B cell (primary cell): ENCODE data around the gene GADL1. TPM values are rescaled to one million over a fixed set of nuclear protein-coding genes. Genes with fewer than 3 reads are reported as not detected.

Source experiments
- ATAC-seq: fragments of 200-7000 bp; cut with Tn5 transposase; one replicate; pipeline ENCODE4 v1.10.0; 2021; ENCODE audit warnings: low read depth, mild to moderate bottlenecking, moderate number of reproducible peaks, moderate library complexity
- CTCF ChIA-PET: fragments of 350-600 bp; sonication (Branson Sonifier 250); formaldehyde crosslinking; loops from one replicate; lab custom pipeline; 2021; ENCODE audit warnings: antibody characterized with exemption, inconsistent platforms; lab: Charles Lee
- POLR2A ChIA-PET: fragments of 350-600 bp; sonication (Branson Sonifier 250); formaldehyde crosslinking; loops from one replicate; lab custom pipeline; 2021; ENCODE audit warnings: antibody characterized with exemption; lab: Charles Lee
- DNase-seq: peaks from one replicate; pipeline ENCODE4 v3.0.0; 2013
- H2AFZ ChIP-seq: 2 replicates; pipeline ENCODE4 v1.6.1; 2012; ENCODE audit warnings: mild to moderate bottlenecking, low read depth, low read length; ENCODE audit not compliant: insufficient read depth, poor library complexity, severe bottlenecking
- H3K27ac ChIP-seq, 2 donors: 1 replicate in 1 of 2; 2 replicates in 1 of 2; pipeline ENCODE4 v1.5.1; 2012 to 2013; ENCODE audit warnings: low read length in 2 of 2, mild to moderate bottlenecking in 2 of 2, moderate library complexity in 1 of 2
- H3K27me3 ChIP-seq, 4 experiments: fragments of 200-600 bp in 1 of 4; sonication (generic) in 1 of 4; replicated peaks in 1 of 4; 1 replicate in 2 of 4; 2 replicates in 2 of 4; pipeline versions ENCODE4 v1.6.1 to v1.7.0; 2013 to 2016; ENCODE audit warnings: low read length in 3 of 4, mild to moderate bottlenecking in 2 of 4, mixed read lengths in 1 of 4, moderate library complexity in 1 of 4; ENCODE audit not compliant: insufficient read depth in 4 of 4, control insufficient read depth in 3 of 4; ENCODE audit errors: control extremely low read depth in 1 of 4
- H3K36me3 ChIP-seq, 2 experiments: replicated peaks in 1 of 2; 1 replicate in 1 of 2; 2 replicates in 1 of 2; pipeline versions ENCODE4 v1.6.1 to v1.7.1; 2013; ENCODE audit warnings: low read length in 1 of 2; ENCODE audit not compliant: insufficient read depth in 2 of 2, control insufficient read depth in 1 of 2; ENCODE audit errors: control extremely low read depth in 1 of 2, extremely low read depth in 1 of 2
- H3K4me1 ChIP-seq, 2 donors: fragments of 200-600 bp in 1 of 2; sonication (generic) in 1 of 2; 1 replicate in 1 of 2; 2 replicates in 1 of 2; pipeline versions ENCODE4 v1.5.1 to v1.6.1; 2013 to 2017; ENCODE audit warnings: low read length in 2 of 2; ENCODE audit not compliant: control insufficient read depth in 2 of 2, insufficient read depth in 2 of 2
- H3K4me2 ChIP-seq: replicated peaks from 2 replicates; pipeline ENCODE3; 2012; ENCODE audit warnings: mild to moderate bottlenecking, low read depth, low read length; ENCODE audit not compliant: poor library complexity, severe bottlenecking
- H3K4me3 ChIP-seq, 5 experiments: fragments of 200-600 bp in 1 of 5; sonication (generic) in 1 of 5; 1 replicate in 3 of 5; 2 replicates in 2 of 5; pipeline versions ENCODE4 v1.5.1 to v1.7.0; 2011 to 2016; ENCODE audit warnings: low read length in 4 of 5, mild to moderate bottlenecking in 4 of 5, low read depth in 2 of 5, control low read depth in 1 of 5, moderate library complexity in 1 of 5; ENCODE audit not compliant: insufficient read depth in 1 of 5; ENCODE audit errors: control extremely low read depth in 1 of 5, extremely low read depth in 1 of 5
- H3K79me2 ChIP-seq: fragments of 200-600 bp; sonication (generic); one replicate; pipeline ENCODE4 v1.6.0; 2016; ENCODE audit warnings: low read length; ENCODE audit not compliant: control insufficient read depth, insufficient read depth
- H3K9ac ChIP-seq: fragments of 200-600 bp; sonication (generic); 2 replicates; pipeline ENCODE4 v1.6.1; 2017; ENCODE audit warnings: mild to moderate bottlenecking, low read length, moderate library complexity
- H3K9me3 ChIP-seq, 3 donors: one replicate each; pipeline versions ENCODE4 v1.6.1 to v1.7.1; 2013; ENCODE audit warnings: low read length in 2 of 3; ENCODE audit not compliant: control insufficient read depth in 2 of 3, insufficient read depth in 1 of 3; ENCODE audit errors: control extremely low read depth in 1 of 3
- H4K20me1 ChIP-seq: 2 replicates; pipeline ENCODE4 v1.6.0; 2012; ENCODE audit warnings: mild to moderate bottlenecking, low read length; ENCODE audit not compliant: insufficient read depth, control insufficient read depth, poor library complexity, severe bottlenecking
- H3K27ac Mint-ChIP-seq: one replicate; pipeline ENCODE4 v1.8.0; 2021; ENCODE audit warnings: mixed read lengths
- H3K27me3 Mint-ChIP-seq: one replicate; pipeline ENCODE4 v1.8.0; 2021; ENCODE audit warnings: mixed read lengths
- H3K4me1 Mint-ChIP-seq: one replicate; pipeline ENCODE4 v1.8.0; 2021; ENCODE audit warnings: mixed read lengths
- H3K4me3 Mint-ChIP-seq: one replicate; pipeline ENCODE4 v1.8.0; 2021; ENCODE audit warnings: mixed read lengths
- H3K9me3 Mint-ChIP-seq: one replicate; pipeline ENCODE4 v1.8.0; 2022; ENCODE audit warnings: mixed read lengths; ENCODE audit not compliant: insufficient read depth
- CTCF ChIP-seq: fragments of 200-600 bp; IDR thresholded peaks from one replicate; pipeline ENCODE4 v1.8.0; 2022; ENCODE audit warnings: antibody characterized with exemption, mild to moderate bottlenecking
- EZH2 ChIP-seq: IDR thresholded peaks from 2 replicates; pipeline ENCODE4 v1.6.1; 2012; ENCODE audit warnings: borderline replicate concordance, low read depth, mild to moderate bottlenecking, moderate library complexity, low read length; ENCODE audit not compliant: insufficient read depth, poor library complexity, severe bottlenecking
- WGBS: methylation state at CpG from one replicate; pipeline ENCODE4 v1.1.5; 2013; ENCODE audit warnings: missing lambda C conversion rate; ENCODE audit not compliant: insufficient coverage; 5-methylcytosine and 5-hydroxymethylcytosine counted together
- intact Hi-C: fragments of 100-400 bp; cut with micrococcal nuclease; formaldehyde crosslinking; loops from one replicate; pipeline ENCODE4 v1.10.0; 2022
- polyA plus RNA-seq: library from polyadenylated mRNA; depleted of rRNA; stranded (reverse); fragments of >200 nt; gene quantifications from 2 replicates; pipeline ENCODE4 v1.2.3, GENCODE V29; 2012
- total RNA-seq, 2 donors: library from RNA; stranded (reverse); fragments of 120-200 nt in 1 of 2; gene quantifications; 1 replicate in 1 of 2; 2 replicates in 1 of 2; pipeline versions ENCODE4 v1.2.3 to v1.2.4, GENCODE V29; 2013 to 2022

Gene GADL1
- total and polyA plus RNA-seq, 2 donors (not counting 1 experiment from before 2014, with no cell fraction given) = not detected

GRCh38 chr3:30753766-30754165 lies 140.7 kb downstream of the GADL1 start:
- no peaks in the 10 kb centered on the region for H4K20me1 ChIP-seq
- H3K4me3 ChIP-seq = no peak overlapping the region
- no peak overlapping the region for H3K9ac ChIP-seq
- ChIA-PET POLR2A (no interaction called here), CTCF (interaction anchor here (0.9 to 3.7 kb wide), 3 partner anchors 15 to 711 kb away, joined by 3 to 20 read pairs (median 8); no protein-coding TSS in a partner anchor)
- intact Hi-C loops = no loop called here
- H3K9me3 ChIP-seq = no peaks in the 10 kb centered on the region
- Mint-ChIP-seq H3K9me3 (no peaks in the 10 kb centered on the region), H3K27ac (no peak overlapping the region), H3K4me1 (peaks cover 6% of the 10 kb centered on the region), H3K27me3 (peaks cover 1% of the 10 kb centered on the region), H3K4me3 (no peak overlapping the region)
- no peak for TF ChIP-seq EZH2
- no peak for TF ChIP-seq CTCF
- no peaks in the 10 kb centered on the region for H3K27me3 ChIP-seq
- no peak overlapping the region for H3K4me2 ChIP-seq
- WGBS = no CpG with 5 or more reads among the region's 3 CpGs
- no peaks in the 10 kb centered on the region for H3K79me2 ChIP-seq
- DNase-seq (no peak), ATAC-seq (no peak)
- H3K36me3 ChIP-seq = no peaks in the 10 kb centered on the region
- peaks cover 0 to 6% of the 10 kb centered on the region in 2 donors for H3K4me1 ChIP-seq
- no peak overlapping the region for H3K27ac ChIP-seq
- H2AFZ ChIP-seq = no peak overlapping the region

GRCh38 chr3:30752970-30753369 lies 141.5 kb downstream of the GADL1 start:
- intact Hi-C loops = no loop called here
- no CpG with 5 or more reads among the region's 4 CpGs for WGBS
- POLR2A ChIA-PET = no interaction called here
- no peak overlapping the region for H3K4me2 ChIP-seq
- no peaks in the 10 kb centered on the region for H3K27me3 Mint-ChIP-seq
- H3K4me1 ChIP-seq = peaks cover 0 to 6% of the 10 kb centered on the region in 2 donors
- H3K4me3 ChIP-seq = no peak overlapping the region
- no peaks in the 10 kb centered on the region for H3K36me3 ChIP-seq
- ATAC-seq (no peak), DNase-seq (no peak)
- H4K20me1 ChIP-seq = no peaks in the 10 kb centered on the region
- no peaks in the 10 kb centered on the region for H3K79me2 ChIP-seq
- H3K4me1 Mint-ChIP-seq = peaks cover 6% of the 10 kb centered on the region
- no peak overlapping the region for H2AFZ ChIP-seq
- H3K4me3 Mint-ChIP-seq = no peak overlapping the region
- H3K27me3 ChIP-seq = no peaks in the 10 kb centered on the region
- no peak overlapping the region for H3K27ac Mint-ChIP-seq
- no peak overlapping the region for H3K27ac ChIP-seq
- H3K9me3 Mint-ChIP-seq = no peaks in the 10 kb centered on the region
- no peaks in the 10 kb centered on the region for H3K9me3 ChIP-seq
- TF ChIP-seq CTCF (no peak), EZH2 (no peak)
- H3K9ac ChIP-seq = no peak overlapping the region
- CTCF ChIA-PET = interaction anchor here (0.9 to 3.7 kb wide), 3 partner anchors 15 to 710 kb away, joined by 3 to 20 read pairs (median 8); no protein-coding TSS in a partner anchor
